Loucy (cell line): ENCODE data around the gene HOXD8.

Experiments used
- H2AFZ ChIP-seq: fragments of 200-600 bp; sonication (generic); 2 replicates; pipeline ENCODE4 v1.6.0; 2016; ENCODE audit warnings: antibody characterized with exemption, mild to moderate bottlenecking, low read length, moderate library complexity
- H3F3A ChIP-seq: fragments of 200-600 bp; 2 replicates; pipeline ENCODE4 v1.6.0; 2016; ENCODE audit warnings: antibody characterized with exemption, low read depth, mild to moderate bottlenecking
- H3K27me3 ChIP-seq: fragments of 200-600 bp; sonication (generic); 2 replicates; pipeline ENCODE4 v1.6.1; 2014; ENCODE audit warnings: low read length, mild to moderate bottlenecking; ENCODE audit not compliant: insufficient read depth, poor library complexity, severe bottlenecking
- H3K36me3 ChIP-seq: fragments of 200-600 bp; sonication (generic); 2 replicates; pipeline ENCODE4 v1.6.1; 2016; ENCODE audit warnings: low read length; ENCODE audit not compliant: insufficient read depth
- H3K4me1 ChIP-seq: fragments of 200-600 bp; sonication (generic); 2 replicates; pipeline ENCODE4 v1.5.1; 2014; ENCODE audit warnings: low read length, mild to moderate bottlenecking; ENCODE audit not compliant: insufficient read depth, poor library complexity, severe bottlenecking
- H3K4me2 ChIP-seq: fragments of 200-600 bp; sonication (generic); 2 replicates; pipeline ENCODE4 v1.6.0; 2014; ENCODE audit warnings: antibody characterized with exemption, low read length, low read depth, mild to moderate bottlenecking; ENCODE audit not compliant: poor library complexity, severe bottlenecking
- H3K4me3 ChIP-seq: fragments of 200-600 bp; sonication (generic); 2 replicates; pipeline ENCODE4 v1.5.1; 2014; ENCODE audit warnings: low read length, mild to moderate bottlenecking, mixed read lengths; ENCODE audit not compliant: poor library complexity, severe bottlenecking
- H3K79me2 ChIP-seq: fragments of 200-600 bp; sonication (generic); 2 replicates; pipeline ENCODE4 v1.6.1; 2014; ENCODE audit warnings: low read length; ENCODE audit not compliant: insufficient read depth
- H3K9ac ChIP-seq: fragments of 200-600 bp; sonication (generic); 2 replicates; pipeline ENCODE4 v1.6.0; 2014; ENCODE audit warnings: mild to moderate bottlenecking, low read depth, low read length, moderate library complexity; ENCODE audit not compliant: poor library complexity, severe bottlenecking
- H3K9me2 ChIP-seq: fragments of 200-600 bp; sonication (generic); replicated peaks from 2 replicates; pipeline ENCODE4 v1.6.1; 2016; ENCODE audit warnings: low read depth, low read length, mixed read lengths
- H3K9me3 ChIP-seq: fragments of 200-600 bp; sonication (generic); 2 replicates; pipeline ENCODE4 v1.6.1; 2014; ENCODE audit warnings: mild to moderate bottlenecking, antibody characterized with exemption, low read length, low read depth; ENCODE audit not compliant: insufficient read depth
- H4K20me1 ChIP-seq: fragments of 200-600 bp; sonication (generic); 2 replicates; pipeline ENCODE4 v1.6.0; 2014; ENCODE audit warnings: antibody characterized with exemption, low read length, mild to moderate bottlenecking; ENCODE audit not compliant: insufficient read depth, poor library complexity, severe bottlenecking
- EZH2phosphoT487 ChIP-seq: fragments of 200-600 bp; IDR thresholded peaks from 2 replicates; pipeline ENCODE4 v1.6.1; 2018; ENCODE audit warnings: antibody characterized with exemption, mild to moderate bottlenecking, moderate library complexity, borderline replicate concordance
- TF ChIP-seq, protein P1 (sequence below): fragments of 200-600 bp; sonication (generic); conservative IDR thresholded peaks from 2 replicates; pipeline ENCODE4 v1.5.1; 2014; ENCODE audit warnings: mild to moderate bottlenecking, antibody characterized with exemption, low read length

Gene HOXD8

GRCh38 chr2:176145085-176145969 is 15.8 kb downstream of the HOXD8 start:
- H3K36me3 ChIP-seq: no peaks in the 10 kb centered on the region
- no peaks in the 10 kb centered on the region for H3K27me3 ChIP-seq
- H3K9me3 ChIP-seq: no peaks in the 10 kb centered on the region
- H3K4me2 ChIP-seq: no peak overlapping the region
- no peak overlapping the region for H3K9ac ChIP-seq
- no peaks in the 10 kb centered on the region for H4K20me1 ChIP-seq
- H3K4me3 ChIP-seq: no peak overlapping the region
- TF ChIP-seq, protein P1, sequence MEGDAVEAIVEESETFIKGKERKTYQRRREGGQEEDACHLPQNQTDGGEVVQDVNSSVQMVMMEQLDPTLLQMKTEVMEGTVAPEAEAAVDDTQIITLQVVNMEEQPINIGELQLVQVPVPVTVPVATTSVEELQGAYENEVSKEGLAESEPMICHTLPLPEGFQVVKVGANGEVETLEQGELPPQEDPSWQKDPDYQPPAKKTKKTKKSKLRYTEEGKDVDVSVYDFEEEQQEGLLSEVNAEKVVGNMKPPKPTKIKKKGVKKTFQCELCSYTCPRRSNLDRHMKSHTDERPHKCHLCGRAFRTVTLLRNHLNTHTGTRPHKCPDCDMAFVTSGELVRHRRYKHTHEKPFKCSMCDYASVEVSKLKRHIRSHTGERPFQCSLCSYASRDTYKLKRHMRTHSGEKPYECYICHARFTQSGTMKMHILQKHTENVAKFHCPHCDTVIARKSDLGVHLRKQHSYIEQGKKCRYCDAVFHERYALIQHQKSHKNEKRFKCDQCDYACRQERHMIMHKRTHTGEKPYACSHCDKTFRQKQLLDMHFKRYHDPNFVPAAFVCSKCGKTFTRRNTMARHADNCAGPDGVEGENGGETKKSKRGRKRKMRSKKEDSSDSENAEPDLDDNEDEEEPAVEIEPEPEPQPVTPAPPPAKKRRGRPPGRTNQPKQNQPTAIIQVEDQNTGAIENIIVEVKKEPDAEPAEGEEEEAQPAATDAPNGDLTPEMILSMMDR: no peak
- no peaks in the 10 kb centered on the region for H3K9me2 ChIP-seq
- peaks cover 4% of the 10 kb centered on the region for H3K4me1 ChIP-seq
- H2AFZ ChIP-seq: no peak overlapping the region
- no peaks in the 10 kb centered on the region for H3F3A ChIP-seq
- no peaks in the 10 kb centered on the region for H3K79me2 ChIP-seq

DNA sequence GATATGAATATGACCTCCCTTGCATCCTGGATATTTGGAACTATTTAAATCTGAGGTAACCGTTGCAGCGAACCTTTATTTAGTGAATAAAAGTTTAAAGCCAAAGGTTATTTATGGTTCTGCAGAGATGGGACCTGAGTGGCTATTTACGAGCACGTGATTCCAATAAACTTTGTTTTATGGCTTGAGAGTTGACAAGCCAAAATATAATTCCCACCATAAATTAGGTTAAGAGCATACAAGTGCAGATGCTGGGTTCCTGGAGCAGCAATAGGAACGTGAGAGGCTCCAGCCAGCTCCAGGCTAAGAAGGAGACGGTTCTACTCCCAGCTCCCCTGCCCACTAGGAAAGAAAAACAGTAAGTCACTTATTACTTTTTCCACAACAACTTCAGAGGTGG is 16.6 kb downstream of the HOXD8 start:
- Histone ChIP-seq H3K79me2 (no peaks in the 10 kb centered on the region), H3K9me3 (no peaks in the 10 kb centered on the region), H3K4me2 (no peak overlapping the region), H2AFZ (no peak overlapping the region), H3F3A (no peaks in the 10 kb centered on the region), H3K4me1 (no peaks in the 10 kb centered on the region), H3K9me2 (no peaks in the 10 kb centered on the region), H3K4me3 (no peak overlapping the region), H3K36me3 (no peaks in the 10 kb centered on the region), H3K27me3 (no peaks in the 10 kb centered on the region), H3K9ac (no peak overlapping the region), H4K20me1 (no peaks in the 10 kb centered on the region)
- no peak for TF ChIP-seq EZH2phosphoT487
- TF ChIP-seq, protein P1: no peak

- Histone ChIP-seq H3K4me1 (no peaks in the 10 kb centered on the region), H3K9me2 (no peaks in the 10 kb centered on the region), H3K4me2 (no peak overlapping the region), H3K27me3 (no peaks in the 10 kb centered on the region), H4K20me1 (no peaks in the 10 kb centered on the region), H3K9me3 (no peaks in the 10 kb centered on the region), H3K79me2 (no peaks in the 10 kb centered on the region), H3K9ac (no peak overlapping the region), H3K4me3 (no peak overlapping the region), H3F3A (no peaks in the 10 kb centered on the region), H3K36me3 (no peaks in the 10 kb centered on the region), H2AFZ (no peak overlapping the region)
- TF ChIP-seq, protein P1: no peak
- TF ChIP-seq EZH2phosphoT487: no peak
Observed at GRCh38 chr2:176146645-176147044, 17.1 kb downstream of the HOXD8 start.
